ENCODE data around the gene CYGB.
A peak's percentile ranks its signal among the peaks of the same experiment; 100 is the strongest.
"Not testable (repeated sequence)": the region's sequence is repeated elsewhere in the genome, so short reads cannot be mapped to it uniquely, and the experiment has no call there.

CYGB gene

DNA sequence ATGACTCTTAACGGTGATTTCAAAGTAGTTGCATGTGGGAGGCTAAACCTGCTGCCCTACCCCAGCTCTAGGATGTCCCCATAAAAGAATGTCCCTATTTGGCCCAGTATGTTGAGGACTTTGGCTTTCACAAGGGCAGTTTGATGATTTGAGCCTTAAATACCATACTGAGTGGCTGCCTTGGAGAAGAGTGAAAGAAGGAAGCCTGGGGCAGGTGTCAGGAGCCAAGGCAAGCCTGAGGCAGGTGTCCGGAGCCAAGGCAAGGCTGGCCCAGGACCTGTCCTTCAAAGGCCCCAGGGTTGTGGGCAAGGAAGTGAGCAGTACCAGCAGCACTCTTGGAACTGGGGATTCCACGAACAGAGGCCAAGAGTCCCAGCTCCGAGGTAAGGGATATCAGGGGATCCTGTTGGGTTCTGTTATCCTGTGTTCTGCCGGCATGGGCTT lies 29.5 kb upstream of the CYGB start:
- no peak for DNase-seq

DNA sequence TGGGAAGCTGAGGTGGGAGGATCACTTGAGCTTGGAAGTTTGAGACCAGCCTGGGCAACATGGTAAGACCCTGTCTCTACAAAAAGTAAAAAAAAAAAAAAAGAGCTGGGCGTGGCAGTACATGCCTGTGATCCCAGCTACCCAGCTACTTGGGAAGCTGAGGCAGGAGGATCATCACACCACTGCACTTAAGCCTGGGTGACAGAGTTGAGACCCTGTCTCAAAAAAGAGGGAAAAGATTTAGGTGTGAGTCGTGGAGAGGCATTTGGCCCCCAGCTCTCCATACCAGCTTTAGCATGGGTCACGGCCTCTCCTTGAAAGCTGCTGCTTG lies 29.1 kb upstream of the CYGB start:
- DNase-seq, result no peak

DNA sequence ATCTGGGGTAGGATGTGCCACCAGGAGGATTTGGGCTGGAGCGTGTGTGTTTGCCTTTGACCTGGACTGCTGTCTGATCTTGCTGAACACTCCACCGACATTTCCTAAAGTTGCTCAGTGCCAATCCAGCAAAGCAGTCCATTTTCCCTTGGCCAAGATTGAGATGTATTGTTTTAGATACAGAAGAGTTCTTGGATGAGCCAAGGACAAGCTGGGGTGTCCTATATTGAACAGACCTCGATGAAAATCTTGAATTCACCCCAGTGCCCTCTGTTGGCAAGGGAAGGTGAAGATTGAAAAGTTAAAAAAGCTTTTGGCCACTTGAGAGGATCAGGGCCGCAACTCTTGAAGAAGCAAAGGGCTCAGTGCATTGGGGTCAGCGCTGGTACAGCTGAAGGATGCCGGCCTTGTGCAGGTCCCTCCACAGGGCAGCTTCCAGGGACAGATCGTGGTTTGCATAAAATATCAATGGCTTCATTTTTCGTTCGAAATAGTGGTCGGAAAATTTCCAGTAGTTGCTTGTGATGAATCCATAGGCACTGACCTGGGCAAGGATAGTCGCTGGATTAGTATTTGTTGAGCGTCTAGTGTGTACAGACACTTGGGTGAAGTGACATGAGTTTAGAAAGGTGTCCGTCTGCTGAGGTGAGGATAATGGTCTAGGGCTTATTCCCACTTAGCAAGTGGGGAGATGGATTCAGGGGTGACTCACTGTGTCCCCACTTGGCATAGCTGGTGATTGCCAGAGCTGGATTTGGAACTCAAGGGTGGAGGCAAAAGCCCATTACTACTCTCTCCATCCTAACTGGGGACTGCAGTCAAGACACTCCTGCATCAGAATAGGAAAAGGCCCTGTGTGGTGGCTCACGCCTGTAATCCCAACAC lies 28.5 kb upstream of the CYGB start:
- DNase-seq, result no peak

DNA sequence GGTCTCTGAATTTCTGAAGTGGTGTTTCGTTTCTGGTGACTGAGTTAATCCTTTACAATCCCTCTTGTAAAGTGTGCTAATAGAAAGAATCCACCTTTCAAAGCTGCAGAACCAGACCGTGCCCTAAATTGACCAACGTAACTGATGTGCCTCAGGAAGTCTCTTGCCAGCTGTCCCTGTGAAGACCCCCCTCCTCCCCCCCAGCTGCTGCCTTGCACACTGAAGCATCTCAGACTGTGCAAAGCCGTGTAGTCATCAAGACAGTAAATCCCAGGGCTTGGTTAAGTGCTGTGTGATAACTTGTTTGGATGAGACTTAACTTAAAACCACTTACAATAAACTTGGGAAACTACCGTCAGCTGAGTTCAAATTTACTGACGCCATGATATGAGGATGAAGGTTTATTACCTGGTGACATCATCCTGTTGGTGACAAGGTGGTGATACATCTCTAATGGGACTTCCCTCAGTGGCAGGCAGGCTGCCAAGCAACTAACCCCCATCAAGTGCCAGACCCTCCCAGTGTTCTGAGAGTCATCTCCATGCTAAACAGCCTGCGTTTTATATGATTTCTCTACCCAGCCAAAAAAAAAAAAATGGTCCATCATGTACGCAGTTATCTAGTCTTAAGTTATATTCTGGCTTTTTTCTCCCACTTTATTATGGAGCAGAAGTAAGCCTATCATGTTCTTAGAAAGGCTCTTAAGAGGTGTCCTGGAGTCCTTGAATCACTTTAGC lies 27.6 kb upstream of the CYGB start:
- peak; percentile 74 for DNase-seq

DNA sequence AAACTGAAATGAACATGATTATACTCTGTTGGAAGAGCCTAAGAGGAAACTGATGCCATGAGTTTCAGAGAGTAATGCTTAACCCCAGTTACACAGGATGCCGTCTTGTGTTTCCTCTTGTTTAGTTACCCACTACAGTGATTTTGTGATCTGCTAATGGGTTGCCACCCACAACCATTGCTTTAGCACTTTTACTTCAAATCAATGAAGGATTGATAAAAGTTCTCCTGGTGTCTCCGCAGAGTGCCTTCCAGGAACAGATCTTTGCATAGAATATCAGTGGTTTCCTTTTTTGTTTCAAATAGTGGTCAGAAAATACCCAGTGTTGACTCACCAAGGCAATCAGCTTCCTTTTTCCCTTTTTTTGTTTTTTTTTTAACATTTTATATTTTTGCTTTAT lies 25.9 kb upstream of the CYGB start:
- not testable (repeated sequence) for DNase-seq

DNA sequence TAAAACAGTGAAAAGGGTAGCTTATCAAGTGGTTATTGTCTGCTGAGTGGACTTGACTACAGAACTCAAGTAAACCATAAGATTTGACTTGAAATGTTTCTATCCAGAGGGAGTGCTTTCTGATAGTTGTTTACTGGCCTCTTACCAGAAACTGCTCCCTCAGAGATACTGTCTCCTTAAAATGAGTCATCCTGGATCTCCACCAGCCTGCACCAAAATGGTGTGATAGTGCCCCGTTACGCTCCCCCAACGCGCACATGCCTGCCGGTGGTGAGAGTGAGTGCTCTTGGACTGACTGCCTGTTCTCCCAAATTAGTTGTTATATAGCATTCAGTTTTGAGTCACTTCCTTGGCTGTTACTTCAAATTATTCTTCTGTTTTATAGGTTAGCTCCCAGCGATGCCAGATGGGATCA lies 25.2 kb upstream of the CYGB start:
- DNase-seq, result peak; percentile 94

DNA sequence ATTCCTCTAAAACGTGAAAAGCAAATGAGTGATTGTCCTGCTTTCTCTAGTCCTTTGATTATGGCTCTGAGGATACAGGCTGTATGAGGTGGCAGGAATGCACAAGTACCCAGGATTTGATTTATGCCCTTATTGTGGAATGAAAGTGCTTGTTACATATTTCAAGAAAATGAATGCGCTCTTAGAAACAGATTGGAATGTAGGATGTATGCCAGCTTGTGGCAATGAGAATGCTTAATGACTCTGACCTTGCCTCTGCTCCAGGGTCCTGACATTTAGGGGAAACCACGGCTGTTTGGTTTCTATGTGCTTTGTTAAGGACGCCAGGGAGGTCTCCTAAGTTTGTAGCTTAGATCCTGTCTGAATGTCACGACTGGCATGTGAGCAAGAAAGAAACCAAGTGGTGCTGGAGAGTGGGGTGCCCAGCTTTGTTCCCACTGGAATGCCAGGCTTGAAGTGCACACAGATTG lies 24.3 kb upstream of the CYGB start:
- DNase-seq, result peak; percentile 74

DNA sequence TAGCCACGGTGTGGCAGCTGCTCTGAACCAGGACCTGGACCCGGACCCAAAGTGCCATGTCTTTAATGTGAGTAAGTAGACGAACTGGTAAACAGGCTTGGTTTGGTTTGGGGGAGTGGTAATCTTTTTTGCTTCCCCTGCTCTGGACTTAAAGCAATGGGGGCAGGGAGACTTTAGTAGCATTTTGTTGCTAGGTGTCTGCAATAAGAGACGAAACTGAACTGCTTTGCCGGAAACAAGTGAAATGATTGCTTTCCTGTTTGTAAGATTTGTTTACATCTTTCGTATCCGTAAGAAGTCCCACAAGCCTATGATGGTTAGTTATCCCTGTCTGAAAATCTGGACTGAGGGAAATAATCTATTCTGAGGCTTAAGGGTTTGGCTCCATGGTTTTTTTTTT lies 23.8 kb upstream of the CYGB start:
- no peak for DNase-seq

DNA sequence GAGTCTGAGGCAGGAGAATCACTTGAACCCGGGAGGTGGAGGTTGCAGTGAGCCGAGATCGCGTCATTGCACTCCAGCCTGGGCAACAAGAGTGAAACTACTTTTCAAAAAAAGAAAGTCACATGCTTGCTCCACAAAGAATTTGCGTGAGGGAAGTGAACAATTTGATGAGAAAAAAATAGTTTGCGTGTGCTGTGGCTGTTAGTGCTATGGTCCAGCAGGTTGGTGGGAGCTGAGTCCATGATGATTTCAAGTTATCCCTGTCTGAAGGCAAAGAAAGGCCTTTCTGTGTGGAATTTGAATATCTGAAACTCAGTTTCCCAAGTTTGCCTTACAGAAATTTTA lies 23.3 kb upstream of the CYGB start:
- DNase-seq, result no peak

DNA sequence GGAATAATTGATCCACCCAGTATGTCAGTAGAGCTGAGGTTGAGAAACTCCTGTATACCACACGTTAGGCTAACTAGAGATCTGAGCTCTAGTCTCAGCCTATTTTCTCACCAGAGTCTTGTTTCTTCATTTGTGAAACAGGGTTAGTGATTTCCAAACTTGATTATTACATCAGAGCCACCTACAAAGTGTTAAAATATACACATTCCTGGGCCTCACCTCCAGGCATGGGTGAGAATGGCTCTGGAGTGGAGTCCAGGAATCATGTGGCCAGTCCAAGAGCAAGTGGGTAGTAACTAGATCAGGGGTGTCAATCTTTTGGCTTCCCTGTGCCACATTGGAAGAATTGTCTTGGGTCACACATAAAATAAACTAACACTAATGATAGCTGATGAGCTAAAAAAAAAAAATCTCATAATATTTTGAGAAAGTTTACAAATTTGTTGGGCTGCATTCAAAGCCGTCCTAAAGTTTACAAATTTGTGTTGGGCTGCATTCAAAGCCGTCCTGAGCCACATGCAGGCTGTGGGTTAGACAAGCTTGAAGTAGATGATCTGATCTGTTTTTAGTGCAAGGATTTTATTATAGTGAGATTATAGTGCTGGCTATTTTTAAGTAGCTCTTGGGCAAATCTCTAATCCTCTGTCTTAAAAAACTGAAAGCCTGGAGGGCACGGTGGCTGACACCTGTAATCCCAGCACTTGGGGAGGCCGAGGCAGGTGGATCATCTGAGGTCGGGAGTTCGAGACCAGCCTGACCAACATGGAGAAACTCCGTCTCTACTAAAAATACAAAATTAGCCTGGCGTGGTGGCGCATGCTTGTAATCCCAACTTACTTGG lies 22.7 kb upstream of the CYGB start:
- DNase-seq, result no peak

DNA sequence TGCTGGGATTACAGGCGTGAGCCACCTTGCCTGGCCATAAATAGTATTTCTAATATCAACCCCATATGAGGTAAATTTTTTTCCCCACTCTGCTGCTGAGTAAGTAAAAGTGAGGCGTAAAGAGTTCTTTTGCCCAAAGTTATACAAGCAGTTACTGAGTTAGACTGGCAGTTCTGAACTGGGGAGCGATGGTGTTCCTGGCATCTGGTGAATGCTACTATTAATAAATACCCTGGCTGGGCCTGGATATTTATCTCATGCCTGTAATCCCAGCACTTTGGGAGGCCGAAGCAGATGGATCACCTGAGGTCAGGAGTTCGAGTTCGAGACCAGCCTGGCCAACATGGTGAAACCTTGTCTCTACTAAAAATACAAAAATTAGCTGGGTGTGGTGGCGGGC lies 22.0 kb upstream of the CYGB start:
- not testable (repeated sequence) for DNase-seq

DNA sequence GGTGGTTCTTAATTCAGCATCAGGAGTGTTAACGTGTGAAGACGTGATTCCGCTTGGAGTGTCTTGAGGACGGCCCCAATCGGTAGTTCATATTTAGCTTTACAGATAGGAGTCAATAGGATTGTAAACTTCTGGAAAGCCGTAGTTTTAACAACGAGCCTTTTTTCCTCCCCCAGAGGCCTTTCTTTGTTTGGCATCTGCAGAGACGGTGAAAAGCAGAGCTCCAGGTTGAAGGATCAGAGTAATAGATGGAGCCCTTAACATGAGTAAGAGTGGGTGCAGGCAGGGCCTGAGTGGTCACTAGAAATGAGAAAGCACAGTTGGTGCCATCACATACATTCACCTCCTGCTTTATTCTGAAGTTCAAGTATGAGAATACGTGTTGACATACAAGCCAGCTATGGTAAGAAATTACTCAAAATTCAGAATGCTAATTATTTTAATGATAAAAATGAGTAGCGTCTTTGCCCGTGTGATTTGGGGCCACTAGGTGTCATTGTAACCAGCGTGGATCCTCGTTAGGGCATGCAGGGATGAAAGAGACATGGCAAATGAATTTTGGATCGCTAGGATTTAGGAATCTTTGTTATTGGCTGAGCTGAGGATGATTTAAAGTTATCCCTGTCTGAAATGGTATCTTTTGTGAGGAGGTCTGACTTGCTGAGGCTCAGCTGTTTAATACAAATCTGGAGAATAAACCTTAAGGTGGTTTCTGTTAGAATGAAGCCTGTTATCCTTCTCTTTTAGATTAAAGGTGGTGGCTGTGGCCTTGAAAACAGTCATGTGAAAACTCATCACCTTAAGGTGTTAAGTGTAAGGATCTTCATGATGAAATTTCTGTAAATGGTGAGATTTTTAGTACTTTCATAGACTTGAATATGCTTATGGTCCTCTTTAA lies 20.9 kb upstream of the CYGB start:
- peak; percentile 38 for DNase-seq

DNA sequence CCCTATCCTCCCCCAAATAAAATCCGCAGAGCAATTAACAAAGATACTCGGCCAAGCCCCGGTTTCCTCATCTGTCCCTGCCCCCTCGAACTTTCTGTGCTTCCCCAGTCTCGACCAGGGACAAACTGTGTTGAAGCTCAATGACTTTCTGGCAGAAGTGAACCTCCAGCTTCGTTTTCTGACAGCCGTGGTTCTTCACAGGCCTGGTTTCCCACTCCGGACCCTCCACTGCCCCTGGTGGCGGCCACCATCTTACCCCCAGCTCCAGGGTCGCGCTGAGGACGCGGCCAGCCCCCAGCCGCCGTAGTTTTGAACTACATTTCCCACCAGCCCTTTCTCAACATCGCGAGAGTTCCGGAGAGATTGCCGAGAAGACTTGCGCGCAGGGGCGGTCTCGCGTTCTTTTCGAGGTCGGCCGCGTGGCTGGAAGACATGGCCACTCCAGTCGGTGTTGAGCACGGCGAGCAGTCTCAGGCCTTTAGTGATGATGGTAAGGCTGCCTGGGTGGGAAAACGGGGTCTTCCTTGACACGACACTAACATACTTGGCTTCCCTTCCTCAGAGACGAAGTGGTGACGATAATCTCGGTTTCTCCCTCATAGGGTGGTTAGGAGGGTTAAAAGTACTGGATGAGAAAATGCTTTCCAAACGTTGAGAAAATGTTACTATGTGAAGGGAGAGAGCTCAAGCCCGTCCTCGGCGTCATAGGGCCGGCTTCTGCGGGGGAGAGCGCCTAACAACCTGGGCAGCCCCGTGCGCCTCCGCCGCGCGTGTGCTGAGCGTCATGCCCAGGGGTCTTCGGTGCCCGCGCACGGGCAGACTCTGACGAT lies 20.1 kb upstream of the CYGB start:
- DNase-seq, result peak; percentile 97

DNA sequence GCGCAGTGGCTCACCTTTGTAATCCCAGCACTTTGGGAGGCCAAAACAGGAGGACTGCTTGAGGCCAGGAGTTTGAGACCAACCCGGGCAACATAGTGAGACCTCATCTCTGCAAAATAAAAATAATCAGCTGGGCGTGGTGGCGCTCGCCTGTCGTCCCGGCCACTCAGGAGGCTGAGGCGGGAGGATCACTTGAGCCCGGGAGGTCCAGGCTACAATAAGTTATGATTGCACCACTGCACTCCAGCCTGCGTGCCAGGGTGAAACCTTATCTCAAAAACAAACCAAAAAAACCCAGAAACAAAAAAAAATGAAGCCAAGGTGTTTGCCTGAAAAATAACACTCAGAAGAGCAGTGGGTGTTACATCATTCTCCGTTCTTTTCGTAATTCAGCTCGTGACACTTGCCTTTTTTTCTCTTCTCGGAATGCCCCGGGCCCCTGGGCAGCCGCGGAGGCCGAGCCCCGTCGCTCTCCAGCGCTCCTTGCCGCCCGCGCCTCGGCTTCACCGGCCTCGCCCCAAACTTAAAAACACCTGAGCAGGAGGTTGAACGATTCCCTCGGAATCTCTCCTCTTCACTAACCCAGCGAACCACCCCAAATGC lies 19.4 kb upstream of the CYGB start:
- DNase-seq, result peak; percentile 16

DNA sequence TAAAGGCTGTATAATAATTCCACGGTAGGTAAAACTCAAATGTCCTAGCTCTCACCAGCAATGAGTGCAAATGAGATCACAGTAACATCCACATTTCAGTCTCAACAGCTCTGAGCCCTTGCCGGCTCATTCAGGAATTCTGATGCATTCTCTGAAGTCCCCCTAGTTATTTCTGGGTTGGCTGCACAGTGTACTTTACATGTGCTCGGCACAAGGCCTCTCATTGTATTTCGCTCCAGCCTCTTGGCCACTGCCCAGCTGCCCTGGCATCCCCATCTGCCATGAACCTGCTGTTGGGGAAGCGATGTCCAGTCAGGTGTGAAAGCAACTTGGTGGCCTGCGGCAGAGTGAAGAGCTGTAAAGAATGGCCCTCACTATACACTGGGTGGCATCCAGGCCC lies 16.6 kb upstream of the CYGB start:
- no peak for DNase-seq

DNA sequence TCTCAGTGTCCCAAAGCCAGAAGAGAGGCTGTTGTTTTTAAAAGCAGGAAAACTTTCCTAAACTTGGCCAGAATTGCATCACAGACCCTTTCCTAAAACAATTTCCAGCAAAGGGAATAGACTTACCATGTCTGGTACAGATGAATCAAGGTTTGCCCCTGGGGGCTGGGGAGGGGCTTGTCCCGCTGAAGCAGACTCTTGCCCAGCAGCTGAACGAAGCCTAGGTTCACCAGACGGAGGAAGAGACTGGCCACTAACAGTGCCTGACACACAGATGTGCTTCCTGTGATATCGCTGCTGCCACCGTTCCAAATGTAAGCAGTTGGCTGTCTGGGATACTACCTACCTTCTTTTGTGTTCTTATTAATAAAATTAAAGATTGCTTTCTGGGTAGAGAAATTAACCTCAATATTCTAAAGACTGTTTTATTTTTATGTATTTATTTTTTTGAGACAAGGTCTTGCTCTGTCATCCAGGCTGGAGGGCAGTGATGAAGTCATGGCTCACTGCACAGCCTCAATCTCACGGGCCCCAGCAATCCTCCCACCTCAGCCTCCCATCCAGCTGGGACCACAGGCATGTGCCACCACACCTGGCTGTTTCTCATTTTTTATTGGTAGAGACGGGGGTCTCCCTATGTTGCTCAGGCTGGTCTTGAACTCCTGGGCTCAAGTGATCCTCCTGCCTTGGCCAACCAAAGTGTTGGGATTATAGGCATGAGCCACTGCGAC lies 15.8 kb upstream of the CYGB start:
- DNase-seq, result no peak

DNA sequence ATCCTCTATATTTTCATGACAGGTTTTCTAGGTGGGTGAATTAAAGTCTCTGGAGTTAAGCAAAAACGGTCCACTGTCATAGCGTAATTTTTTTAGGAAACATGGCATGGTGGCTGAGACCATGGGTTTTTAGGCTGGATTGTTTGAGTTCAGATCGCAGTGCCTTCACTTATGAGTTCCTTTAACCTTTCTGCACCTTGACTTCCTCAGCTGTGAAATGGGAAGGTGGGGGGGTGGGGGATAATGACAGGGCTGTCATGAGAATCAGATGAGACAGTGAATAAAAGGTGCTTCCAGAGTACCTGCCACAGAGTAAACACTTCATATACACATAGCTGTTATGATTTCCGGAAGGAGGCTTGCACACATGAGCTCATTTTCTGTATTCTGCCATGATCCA lies 14.2 kb upstream of the CYGB start:
- no peak for DNase-seq

DNA sequence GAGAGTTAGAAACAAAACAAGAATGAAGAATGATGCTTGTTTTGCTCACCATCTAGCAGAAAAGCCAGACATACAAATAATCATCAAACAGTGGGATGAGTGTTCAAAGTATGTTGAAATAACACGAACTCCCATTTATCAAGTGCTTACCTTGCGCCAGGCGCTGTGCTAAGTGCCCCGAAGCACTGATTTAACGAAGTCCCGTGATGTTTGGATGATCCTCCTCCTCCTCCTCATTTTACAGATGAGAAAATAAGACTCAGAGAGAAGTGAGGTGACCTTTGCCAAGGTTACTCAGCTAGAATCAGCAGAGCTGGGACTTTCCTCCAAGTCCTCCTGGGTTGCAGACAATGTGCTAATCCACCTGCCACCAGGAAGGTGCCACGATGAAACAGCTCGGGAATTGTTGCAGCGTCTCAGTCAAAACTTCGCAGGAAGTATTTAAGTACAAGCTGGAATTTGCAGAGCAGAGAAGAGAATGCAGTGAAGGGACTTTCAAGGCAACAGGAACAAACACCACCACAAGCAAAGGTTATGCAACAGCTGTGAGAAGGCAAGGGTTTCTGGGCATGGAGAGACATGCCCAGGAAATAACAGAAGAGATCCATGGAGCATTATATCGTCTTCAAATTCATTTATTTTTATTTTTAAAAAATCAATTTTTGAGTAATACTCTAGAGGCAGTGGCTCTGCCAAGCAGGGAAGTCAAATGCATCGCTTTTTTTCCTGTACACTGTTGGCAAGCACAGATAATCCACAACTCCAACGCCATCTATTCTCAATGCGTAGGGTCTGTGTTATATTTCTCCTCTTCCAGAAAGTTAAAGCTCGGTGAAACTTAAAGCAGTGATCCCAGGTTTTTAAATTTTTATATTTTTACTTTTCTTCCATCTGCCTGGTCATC lies 13.5 kb upstream of the CYGB start:
- DNase-seq, result no peak

DNA sequence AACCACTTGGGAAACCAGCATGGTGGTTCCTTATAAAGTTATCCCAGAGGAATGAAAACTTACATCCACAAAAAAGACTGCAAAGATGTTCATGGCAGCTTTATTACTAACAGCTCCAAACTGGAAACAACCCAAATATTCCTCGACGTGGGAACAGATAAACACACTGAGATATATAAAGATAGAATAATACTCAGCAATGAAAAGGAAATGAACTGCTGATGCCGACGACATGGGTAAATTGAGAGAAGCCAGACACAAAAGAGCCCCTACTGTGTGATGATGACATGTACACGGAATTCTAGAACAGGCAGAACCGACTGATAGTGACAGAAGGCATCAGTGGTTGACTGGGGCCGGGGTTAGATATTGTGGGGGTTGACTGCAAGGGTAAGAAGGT lies 12.0 kb upstream of the CYGB start:
- DNase-seq, result no peak
